K562 (cell line): ENCODE results near the gene ZNF618. TPM values are rescaled to one million over a fixed set of nuclear protein-coding genes. Genes with fewer than 3 reads are reported as not detected.

Experiments
- CUX1 ChIP-seq: fragments of 200-800 bp; sonication (Bioruptor generic); IDR thresholded peaks from 2 replicates; pipeline ENCODE4 v1.6.1; 2016; ENCODE audit warnings: missing genetic modification characterization, missing compliant biosample characterization
- GTF2A2 ChIP-seq: IDR thresholded peaks from 2 replicates; pipeline ENCODE4 v1.6.1; 2016; ENCODE audit warnings: mild to moderate bottlenecking, missing genetic modification characterization, missing compliant biosample characterization
- MTA3 ChIP-seq: fragments of 450-650 bp; formaldehyde crosslinking; IDR thresholded peaks from 2 replicates; pipeline ENCODE4 v1.6.1; 2017; ENCODE audit warnings: mild to moderate bottlenecking, borderline replicate concordance
- MYBL2 ChIP-seq, 2 experiments: fragments of 450-650 bp in 1 of 2; sonication (generic) in 1 of 2; formaldehyde crosslinking in 1 of 2; IDR thresholded peaks; 2 replicates each; pipeline versions ENCODE4 v1.6.1 to v1.8.1; 2017 to 2022; ENCODE audit warnings: borderline replicate concordance in 1 of 2, inconsistent platforms in 1 of 2, low read depth in 1 of 2, mild to moderate bottlenecking in 1 of 2, missing genetic modification reagents in 1 of 2, moderate library complexity in 1 of 2
- SMARCA5 ChIP-seq: fragments of 450-650 bp; IDR thresholded peaks from 2 replicates; pipeline ENCODE4 v1.6.1; 2016
- ZBTB5 ChIP-seq: fragments of 450-650 bp; IDR thresholded peaks from 2 replicates; pipeline ENCODE4 v1.6.1; 2017; ENCODE audit warnings: antibody characterized with exemption
- ZKSCAN8 ChIP-seq: fragments of 200-800 bp; sonication (Bioruptor generic); IDR thresholded peaks from 2 replicates; pipeline ENCODE4 v1.6.1; 2016; ENCODE audit warnings: missing genetic modification characterization, missing compliant biosample characterization
- ZNF431 ChIP-seq: sonication (generic); formaldehyde crosslinking; IDR thresholded peaks from 2 replicates; pipeline ENCODE4 v1.8.0; 2022; ENCODE audit warnings: mild to moderate bottlenecking, missing genetic modification reagents
- polyA plus RNA-seq, 8 experiments: library from polyadenylated mRNA; depleted of rRNA in 4 of 8; stranded (reverse) in 5 of 8; unstranded in 3 of 8; fragments of >200 nt; fragmentation: Nextera tagmentation in 2 of 8; fragmentation: Illumina TruSeq in 1 of 8; extraction: Ambion mirVana in 2 of 8; extraction: Trizol in 1 of 8; gene quantifications; 2 replicates each; pipeline versions ENCODE4 v1.2.1 to v1.2.3, GENCODE V29; 2011 to 2014; ENCODE audit warnings: inconsistent platforms in 1 of 8, missing spikeins in 1 of 8
- total RNA-seq, 7 experiments: library from RNA; depleted of rRNA in 6 of 7; stranded (reverse); fragments of >200 nt in 6 of 7; fragmentation: Illumina TruSeq in 2 of 7; extraction: Trizol in 2 of 7; gene quantifications; 2 replicates each; pipeline versions ENCODE4 v1.2.1 to v1.2.3, GENCODE V29; 2011 to 2021; ENCODE audit warnings: low replicate concordance in 1 of 7

The ZNF618 gene
- total and polyA plus RNA-seq, 9 of the 15 experiments (the other 6 are each of a cell fraction or from before 2014, with no cell fraction given), result 0.08 to 13.7 (median 3.4) TPM

DNA sequence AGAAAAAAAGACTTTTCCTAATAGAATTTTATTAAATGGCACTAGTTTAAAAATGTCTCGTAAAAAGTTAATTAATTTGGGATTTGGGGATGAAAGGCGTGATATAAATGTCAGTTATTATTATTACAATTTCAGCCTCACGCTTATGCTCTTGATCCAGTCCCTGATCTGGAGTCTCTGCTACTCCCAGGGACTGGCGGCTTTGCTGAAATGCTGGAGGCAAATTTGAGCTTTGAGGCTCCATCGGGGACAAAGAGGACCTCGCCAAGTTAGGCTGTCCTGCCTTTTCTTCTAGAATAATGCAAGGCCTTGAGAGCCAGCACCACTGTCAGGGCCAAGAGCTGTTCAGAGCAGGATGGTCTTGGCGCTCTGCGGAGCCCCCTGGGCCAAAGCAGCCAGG lies 69.7 kb downstream of the ZNF618 start (continued):
- TF ChIP-seq ZBTB5 (no peak), MTA3 (no peak), ZKSCAN8 (no peak), CUX1 (CRISPR knock-in tag) (no peak), ZNF431 (CRISPR knock-in tag) (no peak), MYBL2 (IDR thresholded peaks at IDR 0.05; ENCODE audit: low read depth) (no peak), MYBL2 (CRISPR knock-in tag; IDR thresholded peaks at IDR 0.05; ENCODE audit: borderline replicate concordance) (no peak), GTF2A2 (no peak), SMARCA5 (no peak)
